A549 (cell line): ENCODE results near the gene NT5C2. TPM values are rescaled to one million over a fixed set of nuclear protein-coding genes. Genes with fewer than 3 reads are reported as not detected.
A peak's percentile ranks its signal among the peaks of the same experiment; 100 is the strongest.

Source experiments
- ATAC-seq, 2 experiments: fragments of 200-7000 bp in 1 of 2; fragments of >200 bp in 1 of 2; cut with Nextera tagmentation in 1 of 2; cut with Tn5 transposase in 1 of 2; 3 replicates each; pipeline versions ENCODE4 v1.8.0 to v1.9.1; 2018 to 2020; ENCODE audit warnings: mild to moderate bottlenecking in 1 of 2, moderate library complexity in 1 of 2
- CTCF ChIA-PET: fragments of 300-600 bp; sonication (Branson Sonifier 250); formaldehyde crosslinking; extraction: SDS; loops from one replicate; lab custom pipeline; 2021; ENCODE audit warnings: antibody characterized with exemption, inconsistent platforms; lab: Yijun Ruan, JAX
- POLR2A ChIA-PET: fragments of 350-600 bp; formaldehyde crosslinking; extraction: SDS; loops from one replicate; lab custom pipeline; 2021; ENCODE audit warnings: antibody characterized with exemption, inconsistent platforms; lab: Yijun Ruan, JAX
- DNase-seq, 2 experiments: peaks; one replicate each; pipeline versions ENCODE4 v3.0.0 to v3.0.0-alpha.2; 2011 to 2016; ENCODE audit warnings: low read depth in 1 of 2, low spot score in 1 of 2
- FAIRE-seq: peaks from 2 replicates; lab custom pipeline; 2011; peaks lifted over from hg19 to GRCh38; lab: Jason Lieb, UNC
- H3K27ac ChIP-seq, 2 experiments: fragments of >200 bp; sonication (Bioruptor Twin); formaldehyde crosslinking; 3 replicates each; pipeline ENCODE4 v1.5.1; 2016 to 2017
- H3K4me1 ChIP-seq: fragments of >200 bp; sonication (Bioruptor Twin); formaldehyde crosslinking; 3 replicates; pipeline ENCODE4 v1.6.1; 2016
- H3K4me2 ChIP-seq: fragments of >200 bp; sonication (Bioruptor Twin); formaldehyde crosslinking; 3 replicates; pipeline ENCODE4 v1.6.1; 2016
- H3K4me3 ChIP-seq: fragments of >200 bp; sonication (Bioruptor Twin); formaldehyde crosslinking; 3 replicates; pipeline ENCODE4 v1.5.1; 2016
- H3K9me3 ChIP-seq: fragments of >200 bp; sonication (Bioruptor Twin); formaldehyde crosslinking; 3 replicates; pipeline ENCODE4 v1.6.1; 2016
- ATOH8 ChIP-seq: fragments of 250-450 bp; sonication (Bioruptor Pico); IDR thresholded peaks from 2 replicates; pipeline ENCODE4 v1.5.0; 2020; ENCODE audit warnings: low read depth, mild to moderate bottlenecking, moderate library complexity
- BHLHE40 ChIP-seq: IDR thresholded peaks from 2 replicates; pipeline ENCODE4 v1.6.1; 2012; ENCODE audit warnings: low read depth, low read length, inconsistent platforms
- CEBPB ChIP-seq, 2 experiments: fragments of >200 bp in 1 of 2; sonication (Bioruptor Twin) in 1 of 2; formaldehyde crosslinking in 1 of 2; IDR thresholded peaks; 2 replicates each; pipeline ENCODE4 v1.6.1; 2012 to 2016
- CHD2 ChIP-seq: fragments of 150-350 bp; IDR thresholded peaks from 2 replicates; pipeline ENCODE4 v1.6.1; 2014; ENCODE audit warnings: low read length; ENCODE audit not compliant: partially characterized antibody
- CHD4 ChIP-seq: fragments of 200-600 bp; sonication (generic); IDR thresholded peaks from 2 replicates; pipeline ENCODE4 v1.6.1; 2016; ENCODE audit warnings: antibody characterized with exemption, mild to moderate bottlenecking, borderline replicate concordance
- E2F6 ChIP-seq: IDR thresholded peaks from 2 replicates; pipeline ENCODE4 v1.6.1; 2012; ENCODE audit warnings: low read depth, borderline replicate concordance
- EHMT2 ChIP-seq: fragments of 200-600 bp; sonication (generic); IDR thresholded peaks from 2 replicates; pipeline ENCODE4 v1.6.1; 2016; ENCODE audit warnings: antibody characterized with exemption, low read depth, mild to moderate bottlenecking, moderate library complexity
- ELK1 ChIP-seq: fragments of 150-350 bp; IDR thresholded peaks from 2 replicates; pipeline ENCODE4 v1.6.1; 2014; ENCODE audit warnings: low read depth, mild to moderate bottlenecking, low read length
- FOSB ChIP-seq: fragments of 250-450 bp; sonication (Bioruptor Pico); IDR thresholded peaks from 2 replicates; pipeline ENCODE4 v1.5.0; 2020; ENCODE audit warnings: mild to moderate bottlenecking, moderate library complexity
- FOSL2 ChIP-seq, 2 experiments: fragments of 450-650 bp in 1 of 2; fragments of >200 bp in 1 of 2; sonication (Bioruptor Twin) in 1 of 2; formaldehyde crosslinking; IDR thresholded peaks; 2 replicates each; pipeline versions ENCODE4 v1.5.0 to v1.6.1; 2016 to 2020; ENCODE audit warnings: mild to moderate bottlenecking in 1 of 2, moderate library complexity in 1 of 2
- FOXS1 ChIP-seq: fragments of 250-450 bp; sonication (Bioruptor Pico); IDR thresholded peaks from 2 replicates; pipeline ENCODE4 v1.5.0; 2020; ENCODE audit warnings: mild to moderate bottlenecking, moderate library complexity
- GATA3 ChIP-seq: IDR thresholded peaks from 2 replicates; pipeline ENCODE4 v1.6.1; 2012; ENCODE audit warnings: borderline replicate concordance
- HEYL ChIP-seq: fragments of 250-450 bp; sonication (Bioruptor Pico); IDR thresholded peaks from 2 replicates; pipeline ENCODE4 v1.8.0; 2021; ENCODE audit warnings: mild to moderate bottlenecking, moderate library complexity
- HMGXB4 ChIP-seq: fragments of 250-450 bp; sonication (Bioruptor Pico); IDR thresholded peaks from 2 replicates; pipeline ENCODE4 v1.5.0; 2021; ENCODE audit warnings: mild to moderate bottlenecking, moderate library complexity, borderline replicate concordance
- JUN ChIP-seq, 2 experiments: fragments of >200 bp; sonication (Bioruptor Twin); formaldehyde crosslinking; IDR thresholded peaks; 2 replicates in 1 of 2; 3 replicates in 1 of 2; pipeline ENCODE4 v1.6.1; 2016 to 2017
- MAX ChIP-seq: IDR thresholded peaks from 2 replicates; pipeline ENCODE4 v1.6.1; 2012
- POLR2AphosphoS2 ChIP-seq: conservative IDR thresholded peaks from 2 replicates; pipeline ENCODE4 v1.6.1; 2012; ENCODE audit warnings: low read length, improper control_type of control experiment, inconsistent platforms
- RAD21 ChIP-seq, 2 experiments: fragments of >200 bp in 1 of 2; sonication (Bioruptor Twin) in 1 of 2; formaldehyde crosslinking in 1 of 2; IDR thresholded peaks in 1 of 2; conservative IDR thresholded peaks in 1 of 2; 2 replicates in 1 of 2; 3 replicates in 1 of 2; pipeline ENCODE4 v1.6.1; 2012 to 2018; ENCODE audit warnings: inconsistent platforms in 1 of 2
- RCOR1 ChIP-seq: fragments of 150-350 bp; IDR thresholded peaks from 2 replicates; pipeline ENCODE4 v1.6.1; 2014; ENCODE audit warnings: antibody characterized with exemption, low read length, low read depth
- SREBF2 ChIP-seq: fragments of 450-650 bp; IDR thresholded peaks from 2 replicates; pipeline ENCODE4 v1.6.1; 2014; ENCODE audit warnings: mild to moderate bottlenecking, moderate library complexity
- TFCP2L1 ChIP-seq: fragments of 250-450 bp; sonication (Bioruptor Pico); IDR thresholded peaks from 2 replicates; pipeline ENCODE4 v1.5.0; 2021; ENCODE audit warnings: mild to moderate bottlenecking
- TP53 ChIP-seq: fragments of 250-450 bp; sonication (Bioruptor Pico); IDR thresholded peaks from 2 replicates; pipeline ENCODE4 v1.5.0; 2021; ENCODE audit warnings: mild to moderate bottlenecking, moderate library complexity
- ZC3H11A ChIP-seq: fragments of 450-650 bp; IDR thresholded peaks from 2 replicates; pipeline ENCODE4 v1.6.1; 2014; ENCODE audit warnings: antibody characterized with exemption, mild to moderate bottlenecking
- ZSCAN20 ChIP-seq: fragments of 250-450 bp; sonication (Bioruptor Pico); IDR thresholded peaks from 2 replicates; pipeline ENCODE4 v1.8.0; 2022; ENCODE audit warnings: mild to moderate bottlenecking, moderate library complexity
- WGBS: methylation state at CpG from one replicate; pipeline ENCODE4 v1.1.6; 2017; ENCODE audit errors: missing lambda C conversion rate; 5-methylcytosine and 5-hydroxymethylcytosine counted together
- polyA plus RNA-seq, 4 experiments: library from polyadenylated mRNA; depleted of rRNA in 3 of 4; stranded (reverse); fragments of >200 nt; fragmentation: RNase III in 1 of 4; extraction: RNeasy Plus Mini Kit Qiagen cat#74134 plus additional on column Dnase treatment in 1 of 4; gene quantifications; 2 replicates in 3 of 4; 3 replicates in 1 of 4; pipeline ENCODE4 v1.2.3, GENCODE V29; 2011 to 2017

The NT5C2 gene
- polyA plus RNA-seq, 2 of the 4 experiments (the other 2 are of a cell fraction), result 86.4 to 177 TPM

GRCh38 chr10:103083266-103083976 lies 109.7 kb downstream of the NT5C2 start:
- TF ChIP-seq E2F6 (no peak), TP53 (CRISPR knock-in tag) (no peak), FOXS1 (CRISPR knock-in tag) (no peak), TFCP2L1 (CRISPR knock-in tag) (no peak), ZC3H11A (no peak), EHMT2 (no peak), SREBF2 (no peak), HEYL (CRISPR knock-in tag) (no peak), FOSB (CRISPR knock-in tag) (no peak), RCOR1 (no peak), ELK1 (no peak), FOSL2 (IDR thresholded peaks at IDR 0.05) (no peak), FOSL2 (CRISPR knock-in tag; IDR thresholded peaks at IDR 0.05) (no peak), GATA3 (no peak), ATOH8 (no peak), BHLHE40 (no peak)
- Histone ChIP-seq H3K4me3 (no peak overlapping the region), H3K4me1 (no peaks in the 10 kb centered on the region), H3K4me2 (no peak overlapping the region), H3K9me3 (no peaks in the 10 kb centered on the region), H3K27ac (no peak overlapping the region)
- CTCF ChIA-PET, result interaction anchor here (0.6 kb wide), 1 partner anchor 8 kb away, joined by 3 read pairs; no protein-coding TSS in a partner anchor
- 91% methylated on average over 7 of the region's 7 CpGs for WGBS
- POLR2A ChIA-PET, result no interaction called here
- no peak for ATAC-seq
- DNase-seq, result no peak
- FAIRE-seq, result no peak

GRCh38 chr10:103082683-103083082 lies 110.4 kb downstream of the NT5C2 start:
- no peaks in the 10 kb centered on the region for H3K9me3 ChIP-seq
- no peak overlapping the region for H3K4me3 ChIP-seq
- ATAC-seq (no peak), FAIRE-seq (no peak), DNase-seq (no peak)
- H3K4me2 ChIP-seq, result no peak overlapping the region
- no peak overlapping the region for H3K27ac ChIP-seq
- CTCF ChIA-PET, result interaction anchor here (0.6 kb wide), 1 partner anchor 9 kb away, joined by 3 read pairs; no protein-coding TSS in a partner anchor
- POLR2A ChIA-PET, result no interaction called here
- whole genome bisulfite sequencing, result 100% methylated on average over 1 of the region's 1 CpG
- no peaks in the 10 kb centered on the region for H3K4me1 ChIP-seq
- TF ChIP-seq POLR2AphosphoS2 (0 out of 2 replicates have a peak, but pooled peaks have one; percentile 3), SREBF2 (no peak), CEBPB (IDR thresholded peaks at IDR 0.05) (peak in 1 of 2 experiments; percentile 34; a peak in 1 of 4 replicates), TFCP2L1 (CRISPR knock-in tag) (no peak)

GRCh38 chr10:103080891-103081581 lies 112.0 kb downstream of the NT5C2 start:
- H3K27ac ChIP-seq, result no peak overlapping the region
- DNase-seq (no peak), FAIRE-seq (no peak), ATAC-seq (peak; percentile 5 to 18; a peak in 3 of 6 replicates)
- no peak overlapping the region for H3K4me2 ChIP-seq
- no peaks in the 10 kb centered on the region for H3K9me3 ChIP-seq
- 100% methylated on average over 3 of the region's 4 CpGs for WGBS
- H3K4me3 ChIP-seq, result no peak overlapping the region
- ChIA-PET CTCF (interaction anchor here (0.7 to 2.1 kb wide), 8 partner anchors 9 to 252 kb away, joined by 3 to 8 read pairs (median 4); partner anchors contain the start of gene CNNM2), POLR2A (no interaction called here)
- H3K4me1 ChIP-seq, result no peaks in the 10 kb centered on the region
- TF ChIP-seq RAD21 (conservative IDR thresholded peaks at IDR 0.05 in 1 of 2, IDR thresholded peaks at IDR 0.05 in 1 of 2) (no peak), HMGXB4 (CRISPR knock-in tag) (no peak), MAX (no peak), EHMT2 (no peak), BHLHE40 (no peak), CHD2 (no peak), ELK1 (no peak), JUN (IDR thresholded peaks at IDR 0.05) (no peak; a peak in 1 of 5 replicates), SREBF2 (no peak), CHD4 (no peak), ZSCAN20 (CRISPR knock-in tag) (no peak)
